WTC11 (cell line): ENCODE data around the gene KIF21B. TPM values are rescaled to one million over a fixed set of nuclear protein-coding genes. Genes with fewer than 3 reads are reported as not detected.

Experiments
- ATAC-seq: fragments of 200-7000 bp; cut with Tn5 transposase; 2 replicates; pipeline ENCODE4 v1.10.0; 2021; ENCODE audit warnings: mild to moderate bottlenecking, moderate library complexity
- CTCF ChIA-PET: fragments of 300-600 bp; sonication (Branson Sonifier 250); formaldehyde crosslinking; loops from one replicate; lab custom pipeline; 2021; ENCODE audit warnings: antibody characterized with exemption; lab: Charles Lee
- POLR2A ChIA-PET: fragments of 350-600 bp; sonication (Branson Sonifier 250); formaldehyde crosslinking; loops from one replicate; lab custom pipeline; 2021; ENCODE audit warnings: antibody characterized with exemption; lab: Charles Lee
- DNase-seq: peaks from one replicate; pipeline ENCODE4 v3.0.0; 2021; ENCODE audit warnings: low spot score
- H3K27ac Mint-ChIP-seq: 2 replicates; pipeline ENCODE4 v1.8.0; 2021; ENCODE audit warnings: mixed read lengths
- H3K27me3 Mint-ChIP-seq: 2 replicates; pipeline ENCODE4 v1.8.0; 2021; ENCODE audit warnings: low read depth, mild to moderate bottlenecking, moderate library complexity, mixed read lengths
- H3K36me3 Mint-ChIP-seq: 2 replicates; pipeline ENCODE4 v1.8.0; 2021; ENCODE audit warnings: mixed read lengths
- H3K4me1 Mint-ChIP-seq: 2 replicates; pipeline ENCODE4 v1.8.0; 2022; ENCODE audit warnings: mixed read lengths
- H3K4me3 Mint-ChIP-seq: 2 replicates; pipeline ENCODE4 v1.8.0; 2021; ENCODE audit warnings: mild to moderate bottlenecking, moderate library complexity, mixed read lengths
- H3K9me3 Mint-ChIP-seq: 2 replicates; pipeline ENCODE4 v1.8.0; 2021; ENCODE audit warnings: mixed read lengths
- AFF4 ChIP-seq: sonication (generic); formaldehyde crosslinking; IDR thresholded peaks from 2 replicates; pipeline ENCODE4 v1.8.1; 2023; ENCODE audit warnings: mild to moderate bottlenecking, missing genetic modification reagents, borderline replicate concordance
- CREB1 ChIP-seq: sonication (generic); formaldehyde crosslinking; IDR thresholded peaks from 2 replicates; pipeline ENCODE4 v1.8.0; 2023; ENCODE audit warnings: mild to moderate bottlenecking, missing genetic modification reagents
- E2F5 ChIP-seq: sonication (generic); formaldehyde crosslinking; IDR thresholded peaks from 2 replicates; pipeline ENCODE4 v1.8.1; 2022; ENCODE audit warnings: mild to moderate bottlenecking, moderate library complexity, missing genetic modification reagents
- JAZF1 ChIP-seq: fragments of 250-450 bp; sonication (Bioruptor Pico); IDR thresholded peaks from 2 replicates; pipeline ENCODE4 v1.9.0; 2021; ENCODE audit warnings: moderate library complexity, mild to moderate bottlenecking, inconsistent platforms
- NFATC4 ChIP-seq: fragments of 250-450 bp; sonication (Bioruptor Pico); IDR thresholded peaks from 2 replicates; pipeline ENCODE4 v1.9.0; 2021; ENCODE audit warnings: mild to moderate bottlenecking
- NR1H2 ChIP-seq: sonication (generic); formaldehyde crosslinking; IDR thresholded peaks from 2 replicates; pipeline ENCODE4 v1.9.0; 2021; ENCODE audit warnings: mild to moderate bottlenecking, moderate library complexity, missing genetic modification reagents
- PRDM15 ChIP-seq: sonication (generic); formaldehyde crosslinking; IDR thresholded peaks from 2 replicates; pipeline ENCODE4 v1.8.0; 2022; ENCODE audit warnings: missing genetic modification reagents
- PREB ChIP-seq: sonication (generic); formaldehyde crosslinking; IDR thresholded peaks from 2 replicates; pipeline ENCODE4 v1.8.1; 2022; ENCODE audit warnings: mild to moderate bottlenecking, missing genetic modification reagents, moderate library complexity, borderline replicate concordance
- RORB ChIP-seq: fragments of 250-450 bp; sonication (Bioruptor Pico); IDR thresholded peaks from 2 replicates; pipeline ENCODE4 v1.9.0; 2021; ENCODE audit warnings: mild to moderate bottlenecking
- SMAD3 ChIP-seq: sonication (generic); formaldehyde crosslinking; IDR thresholded peaks from 2 replicates; pipeline ENCODE4 v1.8.0; 2022; ENCODE audit warnings: missing genetic modification reagents, mild to moderate bottlenecking, borderline replicate concordance
- SOX15 ChIP-seq: fragments of 250-450 bp; sonication (Bioruptor Pico); IDR thresholded peaks from 2 replicates; pipeline ENCODE4 v1.9.0; 2021; ENCODE audit warnings: mild to moderate bottlenecking
- ZNF138 ChIP-seq: sonication (generic); formaldehyde crosslinking; conservative IDR thresholded peaks from 2 replicates; pipeline ENCODE4 v1.8.1; 2022; ENCODE audit warnings: mild to moderate bottlenecking, moderate library complexity, missing genetic modification reagents
- ZNF232 ChIP-seq: sonication (generic); formaldehyde crosslinking; IDR thresholded peaks from 2 replicates; pipeline ENCODE4 v1.8.0; 2022; ENCODE audit warnings: mild to moderate bottlenecking, missing genetic modification reagents
- ZNF423 ChIP-seq: fragments of 250-450 bp; sonication (Bioruptor Pico); IDR thresholded peaks from 2 replicates; pipeline ENCODE4 v2.1.2; 2022; ENCODE audit warnings: mild to moderate bottlenecking, moderate library complexity
- total RNA-seq: library from RNA; stranded (reverse); gene quantifications from 3 replicates; pipeline ENCODE4 v1.2.3, GENCODE V29; 2021

KIF21B gene
- total RNA-seq, 1 experiment from 2014 or later: 19.4 TPM

- TF ChIP-seq ZNF138 (no peak), E2F5 (CRISPR knock-in tag) (no peak), PRDM15 (no peak), NR1H2 (CRISPR knock-in tag) (no peak)
Measured at GRCh38 chr1:201059401-201059800, 35.9 kb upstream of the KIF21B start (continued).

GRCh38 chr1:201054091-201054543, 30.6 kb upstream of the KIF21B start:
- TF ChIP-seq PREB: no peak
- TF ChIP-seq SOX15 (CRISPR knock-in tag): no peak
- TF ChIP-seq RORB (CRISPR knock-in tag): no peak
- TF ChIP-seq NFATC4 (CRISPR knock-in tag): no peak
- no peak for TF ChIP-seq CREB1 (CRISPR knock-in tag)
- TF ChIP-seq JAZF1: no peak
- no peak for TF ChIP-seq SMAD3 (CRISPR knock-in tag)
- TF ChIP-seq AFF4 (CRISPR knock-in tag): no peak
- no peak overlapping the region for H3K27ac Mint-ChIP-seq
- no peaks in the 10 kb centered on the region; the same call in 1 of the 2 replicates for H3K9me3 Mint-ChIP-seq
- POLR2A ChIA-PET: no interaction called here
- DNase-seq (no peak), ATAC-seq (no peak)
- H3K36me3 Mint-ChIP-seq: no peaks in the 10 kb centered on the region
- no peak overlapping the region for H3K4me3 Mint-ChIP-seq
- no peaks in the 10 kb centered on the region for H3K27me3 Mint-ChIP-seq
- H3K4me1 Mint-ChIP-seq: peaks cover 16% of the 10 kb centered on the region
- CTCF ChIA-PET: interaction anchor here (0.6 to 2.5 kb wide), 6 partner anchors 11 to 75 kb away, joined by 3 to 10 read pairs (median 4); no protein-coding TSS in a partner anchor

GRCh38 chr1:201053155-201053860, 29.8 kb upstream of the KIF21B start:
- CTCF ChIA-PET: interaction anchor here (0.7 to 2.5 kb wide), 5 partner anchors 10 to 82 kb away, joined by 3 to 10 read pairs (median 4); no protein-coding TSS in a partner anchor
- no peaks in the 10 kb centered on the region for H3K36me3 Mint-ChIP-seq
- H3K4me3 Mint-ChIP-seq: no peak overlapping the region
- TF ChIP-seq ZNF423 (peak; percentile 22; the same call in 1 of the 2 replicates), ZNF232 (CRISPR knock-in tag) (no peak)
- TF ChIP-seq, all 79 proteins: peak for 1
- DNase-seq (peak; percentile 45), ATAC-seq (peak; percentile 75)
- Mint-ChIP-seq H3K27ac (no peak overlapping the region), H3K9me3 (no peaks in the 10 kb centered on the region; the same call in 1 of the 2 replicates), H3K27me3 (no peaks in the 10 kb centered on the region), H3K4me1 (peaks cover 9% of the 10 kb centered on the region)
- POLR2A ChIA-PET: no interaction called here
